HEK293T (cell line): ENCODE data around the gene TOR1AIP1.
A peak's percentile ranks its signal among the peaks of the same experiment; 100 is the strongest.

Experiments used
- CTCF ChIA-PET: fragments of 350-600 bp; formaldehyde crosslinking; extraction: SDS; loops from one replicate; lab custom pipeline; 2021; ENCODE audit warnings: antibody characterized with exemption, inconsistent platforms; lab: Yijun Ruan, JAX
- POLR2A ChIA-PET: fragments of 350-600 bp; formaldehyde crosslinking; extraction: SDS; loops from one replicate; lab custom pipeline; 2020; ENCODE audit warnings: antibody characterized with exemption, inconsistent platforms; lab: Yijun Ruan, JAX
- DNase-seq: peaks from one replicate; pipeline ENCODE4 v3.0.0; 2012; ENCODE audit warnings: mixed read lengths; ENCODE audit errors: extremely low spot score
- ARNT ChIP-seq: fragments of 450-650 bp; IDR thresholded peaks from 2 replicates; pipeline ENCODE4 v1.6.1; 2017; ENCODE audit warnings: mild to moderate bottlenecking
- BHLHE40 ChIP-seq: fragments of 450-650 bp; IDR thresholded peaks from 2 replicates; pipeline ENCODE4 v1.6.1; 2016; ENCODE audit warnings: mild to moderate bottlenecking, moderate library complexity, borderline replicate concordance
- CTBP1 ChIP-seq: fragments of 450-650 bp; IDR thresholded peaks from 2 replicates; pipeline ENCODE4 v1.6.1; 2016; ENCODE audit warnings: borderline replicate concordance
- ELF4 ChIP-seq: fragments of 450-650 bp; IDR thresholded peaks from 2 replicates; pipeline ENCODE4 v1.6.1; 2017; ENCODE audit warnings: antibody characterized with exemption
- FOXA1 ChIP-seq: fragments of 450-650 bp; IDR thresholded peaks from 2 replicates; pipeline ENCODE4 v1.6.1; 2016; ENCODE audit warnings: mild to moderate bottlenecking
- FOXK2 ChIP-seq: fragments of 450-650 bp; IDR thresholded peaks from 2 replicates; pipeline ENCODE4 v1.6.1; 2016; ENCODE audit warnings: mild to moderate bottlenecking
- FOXM1 ChIP-seq: fragments of 450-650 bp; IDR thresholded peaks from 2 replicates; pipeline ENCODE4 v1.6.1; 2017; ENCODE audit warnings: mild to moderate bottlenecking, borderline replicate concordance
- HDGF ChIP-seq: fragments of 450-650 bp; IDR thresholded peaks from 2 replicates; pipeline ENCODE4 v1.6.1; 2017; ENCODE audit warnings: antibody characterized with exemption, borderline replicate concordance
- L3MBTL2 ChIP-seq: fragments of 450-650 bp; conservative IDR thresholded peaks from 2 replicates; pipeline ENCODE4 v1.6.1; 2016; ENCODE audit warnings: mild to moderate bottlenecking
- LEF1 ChIP-seq: fragments of 450-650 bp; IDR thresholded peaks from 2 replicates; pipeline ENCODE4 v1.6.1; 2017; ENCODE audit warnings: mild to moderate bottlenecking, borderline replicate concordance
- NFRKB ChIP-seq: fragments of 450-650 bp; IDR thresholded peaks from 2 replicates; pipeline ENCODE4 v1.6.1; 2016; ENCODE audit warnings: mild to moderate bottlenecking, moderate library complexity
- PKNOX1 ChIP-seq: fragments of 450-650 bp; IDR thresholded peaks from 2 replicates; pipeline ENCODE4 v1.6.1; 2016
- SP1 ChIP-seq: fragments of 450-650 bp; IDR thresholded peaks from 2 replicates; pipeline ENCODE4 v1.6.1; 2017
- SUZ12 ChIP-seq: fragments of 450-650 bp; IDR thresholded peaks from 2 replicates; pipeline ENCODE4 v1.6.1; 2016; ENCODE audit warnings: mild to moderate bottlenecking
- TARDBP ChIP-seq: fragments of 450-650 bp; IDR thresholded peaks from 2 replicates; pipeline ENCODE4 v1.6.1; 2016
- ZNF384 ChIP-seq: fragments of 450-650 bp; IDR thresholded peaks from 2 replicates; pipeline ENCODE4 v1.6.1; 2016

The TOR1AIP1 gene

GRCh38 chr1:179877586-179878265 is 4.4 kb upstream of the TOR1AIP1 start, which contains the start of gene TOR1AIP2:
TOR1AIP2 (minus strand) TSS chr1:179877803; CDS start chr1:179852665, 25,138 bp downstream.
- ChIA-PET CTCF (interaction anchor here (0.7 kb wide), 1 partner anchor 302 kb away, joined by 7 read pairs; no protein-coding TSS in a partner anchor), POLR2A (interaction anchor here (0.6 kb wide), 1 partner anchor 47 kb away, joined by 3 read pairs; no protein-coding TSS in a partner anchor)
- TF ChIP-seq PKNOX1 = peak; percentile 74
- TF ChIP-seq CTBP1 = peak; percentile 19; the same call in 1 of the 2 replicates
- TF ChIP-seq ELF4 = peak; percentile 83
- no peak for TF ChIP-seq ZNF384
- TF ChIP-seq L3MBTL2 = peak; percentile 33; the same call in 1 of the 2 replicates
- no peak for TF ChIP-seq NFRKB
- no peak for TF ChIP-seq SP1
- DNase-seq = peak; percentile 86

- DNase-seq = no peak
- POLR2A ChIA-PET = interaction anchor here (1.0 to 1.3 kb wide), 2 partner anchors 51 to 75 kb away, joined by 5 to 8 read pairs; partner anchors contain the start of gene CEP350
- CTCF ChIA-PET = no interaction called here
- no peak for TF ChIP-seq ELF4
- TF ChIP-seq FOXM1 = no peak
- TF ChIP-seq L3MBTL2 = no peak
- no peak for TF ChIP-seq NFRKB
- TF ChIP-seq FOXA1 = no peak
- no peak for TF ChIP-seq TARDBP
- TF ChIP-seq PKNOX1 = no peak
- TF ChIP-seq ZNF384 = no peak
- TF ChIP-seq HDGF = no peak
- no peak for TF ChIP-seq SP1
- TF ChIP-seq CTBP1 = no peak
Measured at GRCh38 chr1:179879797-179880196, 2.3 kb upstream of the TOR1AIP1 start.

GRCh38 chr1:179881642-179882252 is 338 bp upstream of the TOR1AIP1 start:
- no peak for DNase-seq
- no peak for TF ChIP-seq ZNF384
- TF ChIP-seq SUZ12 = no peak
- peak; percentile 68; the same call in 1 of the 2 replicates for TF ChIP-seq PKNOX1
- ChIA-PET CTCF (interaction anchor here (1.0 to 1.6 kb wide), 2 partner anchors 29 to 67 kb away, joined by 3 to 4 read pairs; no protein-coding TSS in a partner anchor), POLR2A (interaction anchor here (0.7 to 3.8 kb wide), 19 partner anchors 8 to 350 kb away, joined by 3 to 16 read pairs (median 5); partner anchors contain the start of genes CEP350 and QSOX1)

GRCh38 chr1:179883040-179883744 is 1.1 kb downstream of the TOR1AIP1 start:
- TF ChIP-seq HDGF (no peak), SP1 (no peak), ARNT (no peak), ELF4 (no peak), PKNOX1 (no peak), SUZ12 (no peak), FOXA1 (no peak), TARDBP (no peak), CTBP1 (no peak), FOXM1 (no peak), BHLHE40 (no peak), LEF1 (no peak), FOXK2 (no peak), ZNF384 (no peak), L3MBTL2 (no peak), NFRKB (no peak)
- no peak for DNase-seq
- POLR2A ChIA-PET = interaction anchor here (0.6 to 3.8 kb wide), 20 partner anchors 9 to 285 kb away, joined by 3 to 16 read pairs (median 4); partner anchors contain the start of genes CEP350 and QSOX1
- CTCF ChIA-PET = interaction anchor here (0.8 to 1.6 kb wide), 3 partner anchors 28 to 68 kb away, joined by 3 to 4 read pairs (median 3); no protein-coding TSS in a partner anchor

- DNase-seq = peak; percentile 20
- CTCF ChIA-PET = interaction anchor here (0.8 to 1.6 kb wide), 2 partner anchors 53 to 69 kb away, joined by 3 to 4 read pairs; no protein-coding TSS in a partner anchor
- TF ChIP-seq PKNOX1 (no peak), CTBP1 (no peak), ELF4 (no peak), FOXK2 (no peak), FOXM1 (no peak), TARDBP (no peak), FOXA1 (no peak), ARNT (no peak)
- POLR2A ChIA-PET = interaction anchor here (1.3 to 3.8 kb wide), 4 partner anchors 15 to 271 kb away, joined by 3 to 16 read pairs (median 11); partner anchors contain the start of genes CEP350 and QSOX1
Measured at GRCh38 chr1:179883745-179884138, 1.7 kb downstream of the TOR1AIP1 start.
